ENCODE data around the gene CD27.

The CD27 gene

DNA sequence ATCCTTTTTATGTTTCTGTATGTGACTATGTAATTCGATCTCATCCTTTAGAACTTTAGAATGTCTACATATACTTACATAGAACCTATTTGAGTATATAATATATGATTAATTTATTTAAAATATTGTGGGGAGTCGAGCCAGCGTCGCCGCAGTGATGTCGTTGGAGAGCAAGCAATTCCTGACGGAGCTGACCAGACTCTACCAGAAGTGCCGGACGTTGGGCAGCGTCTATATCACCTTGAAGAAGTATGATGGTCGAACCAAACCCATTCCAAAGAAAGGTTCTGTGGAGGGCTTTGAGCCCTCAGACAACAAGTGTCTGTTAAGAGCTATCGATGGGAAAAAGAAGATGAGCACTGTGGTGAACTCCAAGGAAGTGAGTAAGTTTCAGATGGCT, 6.4 kb upstream of the CD27 start:
- no peak overlapping the region for H3K4me3 ChIP-seq (ENCODE audit: low read depth in 1 of 2, low read length in 2 of 2)
- H3K4me1 ChIP-seq (ENCODE audit: insufficient read depth, low read length) = no peaks in the 10 kb centered on the region
- no peaks in the 10 kb centered on the region for H3K9me3 ChIP-seq (ENCODE audit: low read length)
- H3K27ac ChIP-seq (ENCODE audit: low read depth, low read length) = no peak overlapping the region
- no peaks in the 10 kb centered on the region for H3K27me3 ChIP-seq (ENCODE audit: control insufficient read depth in 1 of 2, insufficient read depth in 2 of 2, low read length in 2 of 2)
- peaks cover 16% of the 10 kb centered on the region for H3K36me3 ChIP-seq (ENCODE audit: insufficient read depth, low read length)
- H3K9ac ChIP-seq (ENCODE audit: low read length) = no peak overlapping the region

DNA sequence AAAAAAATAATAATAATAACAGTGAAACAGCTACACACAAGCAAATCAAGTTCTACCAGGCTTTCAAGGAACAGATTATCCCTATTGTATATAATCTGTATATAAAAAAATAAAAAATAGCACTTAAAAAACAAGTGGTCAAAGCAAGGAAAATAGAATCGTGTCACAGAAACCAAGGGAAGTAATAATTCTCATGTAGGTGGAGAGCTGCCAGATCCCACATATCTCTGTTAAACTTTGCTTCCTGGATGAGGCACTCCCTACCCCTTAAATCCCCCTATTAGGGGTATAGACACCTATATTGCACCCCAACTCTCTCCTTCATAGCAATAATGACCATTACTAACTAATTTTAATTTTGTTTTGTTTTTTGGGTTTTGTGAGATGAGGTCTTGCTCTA, 4.4 kb upstream of the CD27 start:
- H3K4me3 ChIP-seq (ENCODE audit: low read depth in 1 of 2, low read length in 2 of 2) = no peak overlapping the region
- no peak overlapping the region for H3K9ac ChIP-seq (ENCODE audit: low read length)
- peaks cover 26% of the 10 kb centered on the region for H3K36me3 ChIP-seq (ENCODE audit: insufficient read depth, low read length)
- H3K4me1 ChIP-seq (ENCODE audit: insufficient read depth, low read length) = no peaks in the 10 kb centered on the region
- no peak overlapping the region for H3K27ac ChIP-seq (ENCODE audit: low read depth, low read length)
- H3K27me3 ChIP-seq (ENCODE audit: control insufficient read depth in 1 of 2, insufficient read depth in 2 of 2, low read length in 2 of 2) = no peaks in the 10 kb centered on the region
- H3K9me3 ChIP-seq (ENCODE audit: low read length) = no peaks in the 10 kb centered on the region

DNA sequence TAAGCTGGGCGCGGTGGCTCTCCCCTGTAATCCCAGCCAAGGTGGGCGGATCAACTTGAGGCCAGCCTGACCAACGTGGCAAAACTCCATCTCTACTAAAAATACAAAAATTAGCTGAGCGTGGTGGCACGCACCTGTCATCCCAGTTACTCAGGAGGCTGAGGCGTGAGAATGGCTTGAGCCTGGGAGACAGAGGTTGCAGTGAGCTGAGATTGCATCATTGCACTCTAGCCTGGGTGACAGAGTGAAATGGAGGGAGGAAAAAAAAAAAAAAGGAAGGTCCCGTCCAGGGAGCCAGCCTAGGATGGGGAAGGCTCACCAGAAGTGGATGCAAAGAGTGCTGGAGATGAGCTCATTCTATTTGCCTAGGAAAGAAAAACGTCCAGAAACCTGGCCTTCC, 1.9 kb upstream of the CD27 start:
- Histone ChIP-seq H3K4me1 (ENCODE audit: insufficient read depth, low read length) (no peaks in the 10 kb centered on the region), H3K4me3 (ENCODE audit: low read depth in 1 of 2, low read length in 2 of 2) (no peak overlapping the region), H3K36me3 (ENCODE audit: insufficient read depth, low read length) (peaks cover 47% of the 10 kb centered on the region), H3K9me3 (ENCODE audit: low read length) (no peaks in the 10 kb centered on the region), H3K27me3 (ENCODE audit: control insufficient read depth in 1 of 2, insufficient read depth in 2 of 2, low read length in 2 of 2) (no peaks in the 10 kb centered on the region), H3K27ac (ENCODE audit: low read depth, low read length) (no peak overlapping the region), H3K9ac (ENCODE audit: low read length) (no peak overlapping the region)

DNA sequence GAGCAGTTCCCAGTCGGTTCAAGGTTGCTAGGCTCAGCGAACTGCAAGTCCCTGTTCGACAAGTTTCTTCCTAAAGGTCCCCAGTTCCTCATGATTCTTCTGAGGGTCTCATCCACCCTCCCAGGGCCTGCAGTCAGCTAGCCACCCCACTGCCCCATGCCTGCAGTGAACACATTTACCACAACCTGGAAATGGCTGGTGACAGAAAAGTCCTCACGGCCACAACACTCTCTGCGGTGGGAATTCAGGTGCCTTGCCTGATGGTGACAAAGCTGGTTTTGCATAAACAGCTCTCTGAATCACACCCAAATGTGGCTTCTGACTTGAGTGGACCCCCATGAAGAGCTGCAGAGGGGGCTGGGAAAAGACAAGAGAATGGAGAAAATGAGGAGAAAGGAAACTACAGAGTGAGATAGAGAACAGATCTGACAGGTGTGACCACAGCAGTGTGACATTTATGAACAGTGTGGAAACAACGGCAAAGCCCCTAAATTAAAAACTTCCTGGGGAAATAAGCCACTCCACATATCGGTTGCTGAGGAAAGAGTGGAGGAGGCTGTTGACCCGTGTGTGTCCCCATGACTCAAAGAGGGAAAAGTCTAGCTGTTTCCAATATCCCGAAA, 1.3 kb upstream of the CD27 start:
- Histone ChIP-seq H3K4me1 (ENCODE audit: insufficient read depth, low read length) (no peaks in the 10 kb centered on the region), H3K27me3 (ENCODE audit: control insufficient read depth in 1 of 2, insufficient read depth in 2 of 2, low read length in 2 of 2) (no peaks in the 10 kb centered on the region), H3K27ac (ENCODE audit: low read depth, low read length) (no peak overlapping the region), H3K9ac (ENCODE audit: low read length) (no peak overlapping the region), H3K36me3 (ENCODE audit: insufficient read depth, low read length) (peaks cover 49% of the 10 kb centered on the region), H3K9me3 (ENCODE audit: low read length) (no peaks in the 10 kb centered on the region), H3K4me3 (ENCODE audit: low read depth in 1 of 2, low read length in 2 of 2) (no peak overlapping the region)

DNA sequence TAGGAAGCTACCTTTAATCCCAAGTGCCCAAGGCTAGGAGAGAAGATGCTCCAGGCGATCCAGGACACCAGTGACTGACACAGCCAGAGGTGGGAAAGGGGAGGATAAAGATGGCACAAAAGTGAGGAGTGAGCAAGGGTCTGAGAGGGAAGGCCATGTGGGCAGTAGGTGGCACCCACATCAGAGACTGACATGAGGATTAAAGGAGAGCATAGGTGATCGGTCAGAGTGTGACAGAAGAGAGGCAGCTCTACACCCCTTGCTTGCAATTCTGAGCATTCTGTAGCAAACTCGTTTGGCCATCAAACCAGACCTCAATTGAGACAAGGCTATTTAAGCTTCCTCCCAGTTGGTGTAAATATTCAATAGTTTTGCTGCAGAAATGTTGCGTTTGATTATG, 724 bp upstream of the CD27 start:
- H3K27ac ChIP-seq (ENCODE audit: low read depth, low read length) = no peak overlapping the region
- no peak overlapping the region for H3K9ac ChIP-seq (ENCODE audit: low read length)
- no peaks in the 10 kb centered on the region for H3K9me3 ChIP-seq (ENCODE audit: low read length)
- no peaks in the 10 kb centered on the region for H3K4me1 ChIP-seq (ENCODE audit: insufficient read depth, low read length)
- H3K27me3 ChIP-seq (ENCODE audit: control insufficient read depth in 1 of 2, insufficient read depth in 2 of 2, low read length in 2 of 2) = no peaks in the 10 kb centered on the region
- no peak overlapping the region for H3K4me3 ChIP-seq (ENCODE audit: low read depth in 1 of 2, low read length in 2 of 2)
- H3K36me3 ChIP-seq (ENCODE audit: insufficient read depth, low read length) = peaks cover 46% of the 10 kb centered on the region

DNA sequence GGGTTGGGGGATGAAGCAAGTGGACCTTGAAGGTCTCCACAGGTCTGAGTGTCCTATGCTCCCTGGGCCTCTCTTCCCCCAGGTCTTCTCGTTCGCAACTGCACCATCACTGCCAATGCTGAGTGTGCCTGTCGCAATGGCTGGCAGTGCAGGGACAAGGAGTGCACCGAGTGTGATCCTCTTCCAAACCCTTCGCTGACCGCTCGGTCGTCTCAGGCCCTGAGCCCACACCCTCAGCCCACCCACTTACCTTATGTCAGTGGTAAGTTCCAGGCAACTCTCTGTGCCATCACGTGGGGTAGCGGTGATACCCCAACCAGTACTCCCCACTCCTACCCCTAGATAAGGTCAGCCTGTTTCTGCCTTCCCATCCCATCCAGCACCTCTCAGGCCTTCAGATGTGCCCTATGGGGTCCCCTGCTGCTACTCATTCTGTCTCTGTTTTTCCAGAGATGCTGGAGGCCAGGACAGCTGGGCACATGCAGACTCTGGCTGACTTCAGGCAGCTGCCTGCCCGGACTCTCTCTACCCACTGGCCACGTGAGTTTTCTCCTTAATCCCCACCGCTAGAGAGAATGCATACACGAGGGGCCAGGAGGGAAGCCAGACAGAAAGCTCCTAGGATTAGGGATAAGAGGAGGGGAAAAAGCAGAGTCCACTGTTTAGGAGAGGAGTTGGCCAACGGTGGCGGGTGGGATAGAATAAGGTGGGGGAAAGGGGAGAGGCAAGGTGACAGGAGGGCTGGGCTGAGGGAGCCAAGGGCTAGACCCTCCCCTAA, 5.5 kb downstream of the CD27 start:
- Histone ChIP-seq H3K4me3 (ENCODE audit: low read depth in 1 of 2, low read length in 2 of 2) (peak overlapping the region; percentile 55 to 97), H3K27ac (ENCODE audit: low read depth, low read length) (peak overlapping the region; percentile 100), H3K9ac (ENCODE audit: low read length) (peak overlapping the region; percentile 90), H3K36me3 (ENCODE audit: insufficient read depth, low read length) (peaks cover 46% of the 10 kb centered on the region), H3K27me3 (ENCODE audit: control insufficient read depth in 1 of 2, insufficient read depth in 2 of 2, low read length in 2 of 2) (no peaks in the 10 kb centered on the region), H3K4me1 (ENCODE audit: insufficient read depth, low read length) (peaks cover 26% of the 10 kb centered on the region), H3K9me3 (ENCODE audit: low read length) (no peaks in the 10 kb centered on the region)

DNA sequence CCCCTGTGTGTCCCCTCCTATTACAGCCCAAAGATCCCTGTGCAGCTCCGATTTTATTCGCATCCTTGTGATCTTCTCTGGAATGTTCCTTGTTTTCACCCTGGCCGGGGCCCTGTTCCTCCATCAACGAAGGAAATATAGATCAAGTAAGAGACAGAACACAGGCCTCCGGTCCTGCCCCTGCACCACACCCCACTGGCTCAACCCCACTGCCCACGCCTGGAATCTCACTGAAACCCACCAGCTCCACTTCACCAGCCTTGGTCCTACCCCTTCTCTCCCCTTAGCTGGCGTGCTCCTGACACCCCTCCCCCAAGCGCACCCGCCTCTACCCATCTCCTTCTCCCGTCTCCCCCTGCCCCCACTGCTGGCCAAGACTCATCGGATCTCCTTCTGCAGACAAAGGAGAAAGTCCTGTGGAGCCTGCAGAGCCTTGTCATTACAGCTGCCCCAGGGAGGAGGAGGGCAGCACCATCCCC, 6.2 kb downstream of the CD27 start:
- Histone ChIP-seq H3K27ac (ENCODE audit: low read depth, low read length) (peak overlapping the region; percentile 100), H3K4me1 (ENCODE audit: insufficient read depth, low read length) (peaks cover 26% of the 10 kb centered on the region), H3K36me3 (ENCODE audit: insufficient read depth, low read length) (peaks cover 40% of the 10 kb centered on the region), H3K9ac (ENCODE audit: low read length) (peak overlapping the region; percentile 90), H3K4me3 (ENCODE audit: low read depth in 1 of 2, low read length in 2 of 2) (peak overlapping the region; percentile 55 to 97), H3K9me3 (ENCODE audit: low read length) (no peaks in the 10 kb centered on the region), H3K27me3 (ENCODE audit: control insufficient read depth in 1 of 2, insufficient read depth in 2 of 2, low read length in 2 of 2) (no peaks in the 10 kb centered on the region)

DNA sequence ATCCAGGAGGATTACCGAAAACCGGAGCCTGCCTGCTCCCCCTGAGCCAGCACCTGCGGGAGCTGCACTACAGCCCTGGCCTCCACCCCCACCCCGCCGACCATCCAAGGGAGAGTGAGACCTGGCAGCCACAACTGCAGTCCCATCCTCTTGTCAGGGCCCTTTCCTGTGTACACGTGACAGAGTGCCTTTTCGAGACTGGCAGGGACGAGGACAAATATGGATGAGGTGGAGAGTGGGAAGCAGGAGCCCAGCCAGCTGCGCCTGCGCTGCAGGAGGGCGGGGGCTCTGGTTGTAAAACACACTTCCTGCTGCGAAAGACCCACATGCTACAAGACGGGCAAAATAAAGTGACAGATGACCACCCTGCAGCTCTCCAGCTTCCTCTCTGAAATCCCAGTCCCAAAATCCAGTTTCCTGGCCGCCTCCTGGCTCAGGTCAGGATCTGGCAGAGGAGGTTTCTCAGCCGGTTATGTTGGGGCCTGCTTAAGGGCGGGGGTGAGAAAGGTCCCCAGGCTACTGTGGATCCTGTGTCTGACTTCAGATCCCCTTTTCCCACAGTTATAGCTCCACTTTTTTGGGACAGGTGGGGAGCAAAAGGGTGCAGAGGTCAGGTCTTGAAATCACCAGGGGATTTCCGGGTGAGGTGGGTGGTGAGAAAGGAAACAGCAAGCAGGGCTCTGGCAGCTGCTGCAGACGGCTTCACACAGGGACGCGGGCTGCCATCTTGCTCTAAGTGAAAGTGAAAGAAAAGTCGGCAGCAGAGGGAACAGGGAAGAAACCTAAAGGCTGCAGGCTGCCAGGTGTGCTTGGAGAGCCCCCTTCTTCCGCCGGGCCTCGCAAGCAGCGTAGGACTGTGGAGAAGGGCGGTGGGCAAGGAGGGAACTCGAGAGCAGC, 6.8 kb downstream of the CD27 start, which contains the start of gene TAPBPL:
Gene TAPBPL (plus strand): TSS at position 695 of the 897 bp plus-strand sequence. CDS start 207 bp downstream, outside the sequence.
- peaks cover 26% of the 10 kb centered on the region for H3K4me1 ChIP-seq (ENCODE audit: insufficient read depth, low read length)
- peak within 1 kb of the TSS; percentile 55 to 97 for H3K4me3 ChIP-seq (ENCODE audit: low read depth in 1 of 2, low read length in 2 of 2)
- peak within 1 kb of the TSS; percentile 90 for H3K9ac ChIP-seq (ENCODE audit: low read length)
- peaks cover 34% of the 10 kb centered on the region for H3K36me3 ChIP-seq (ENCODE audit: insufficient read depth, low read length)
- no peaks in the 10 kb centered on the region for H3K27me3 ChIP-seq (ENCODE audit: control insufficient read depth in 1 of 2, insufficient read depth in 2 of 2, low read length in 2 of 2)
- no peaks in the 10 kb centered on the region for H3K9me3 ChIP-seq (ENCODE audit: low read length)
- H3K27ac ChIP-seq (ENCODE audit: low read depth, low read length) = peak within 1 kb of the TSS; percentile 100

DNA sequence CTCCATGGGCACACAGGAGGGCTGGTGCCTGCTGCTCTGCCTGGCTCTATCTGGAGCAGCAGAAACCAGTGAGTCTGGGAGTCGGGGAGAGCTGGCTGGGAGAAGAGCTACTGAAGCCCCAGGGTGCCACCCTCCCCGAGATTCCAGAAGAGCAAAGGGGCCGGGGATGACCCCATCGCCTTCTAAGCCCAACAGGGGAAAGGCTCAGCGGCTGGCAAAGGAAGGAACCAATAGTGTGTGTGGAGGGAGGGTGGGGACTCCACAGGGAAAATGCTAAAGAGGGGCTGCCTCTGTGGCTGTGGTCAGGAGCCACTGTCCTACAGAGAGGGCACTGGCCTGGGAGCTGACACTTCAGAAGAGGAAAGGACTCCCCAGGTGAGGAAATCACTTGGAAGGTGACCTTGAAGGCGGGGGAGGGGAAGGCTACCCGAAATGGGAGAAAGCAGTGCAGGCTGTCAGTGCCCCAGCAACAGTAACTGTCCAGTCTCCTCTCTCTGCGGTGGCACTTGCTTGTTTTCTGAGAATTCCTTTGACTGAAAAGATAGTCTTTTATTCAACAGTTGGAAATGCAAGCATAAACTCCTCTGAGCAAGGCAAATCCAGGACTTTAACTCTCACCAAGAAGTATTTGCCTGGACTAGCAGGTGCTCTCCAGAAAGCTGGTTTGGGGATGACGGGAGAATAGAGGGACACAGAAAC, 7.6 kb downstream of the CD27 start:
- no peaks in the 10 kb centered on the region for H3K27me3 ChIP-seq (ENCODE audit: control insufficient read depth in 1 of 2, insufficient read depth in 2 of 2, low read length in 2 of 2)
- no peaks in the 10 kb centered on the region for H3K9me3 ChIP-seq (ENCODE audit: low read length)
- H3K9ac ChIP-seq (ENCODE audit: low read length) = peak overlapping the region; percentile 90
- H3K27ac ChIP-seq (ENCODE audit: low read depth, low read length) = peak overlapping the region; percentile 100
- peaks cover 26% of the 10 kb centered on the region for H3K4me1 ChIP-seq (ENCODE audit: insufficient read depth, low read length)
- H3K4me3 ChIP-seq (ENCODE audit: low read depth in 1 of 2, low read length in 2 of 2) = peak overlapping the region; percentile 55 to 97
- H3K36me3 ChIP-seq (ENCODE audit: insufficient read depth, low read length) = peaks cover 37% of the 10 kb centered on the region

DNA sequence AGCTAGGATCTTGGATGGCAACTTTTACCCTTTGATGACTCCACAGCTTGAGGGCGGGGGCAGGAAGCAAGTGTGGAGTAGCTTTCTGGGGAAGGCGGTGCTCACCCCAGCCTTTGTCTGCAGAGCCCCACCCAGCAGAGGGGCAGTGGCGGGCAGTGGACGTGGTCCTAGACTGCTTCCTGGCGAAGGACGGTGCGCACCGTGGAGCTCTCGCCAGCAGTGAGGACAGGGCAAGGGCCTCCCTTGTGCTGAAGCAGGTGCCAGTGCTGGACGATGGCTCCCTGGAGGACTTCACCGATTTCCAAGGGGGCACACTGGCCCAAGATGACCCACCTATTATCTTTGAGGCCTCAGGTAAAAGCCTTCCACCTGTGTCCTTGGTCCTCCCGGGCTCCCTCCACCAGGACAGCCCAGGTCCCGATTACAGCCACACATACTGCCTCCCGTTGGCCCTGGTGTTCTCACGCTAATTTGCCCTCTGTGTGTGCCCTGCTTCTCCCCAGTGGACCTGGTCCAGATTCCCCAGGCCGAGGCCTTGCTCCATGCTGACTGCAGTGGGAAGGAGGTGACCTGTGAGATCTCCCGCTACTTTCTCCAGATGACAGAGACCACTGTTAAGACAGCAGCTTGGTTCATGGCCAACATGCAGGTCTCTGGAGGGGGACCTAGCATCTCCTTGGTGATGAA, 8.3 kb downstream of the CD27 start:
- Histone ChIP-seq H3K9me3 (ENCODE audit: low read length) (no peaks in the 10 kb centered on the region), H3K4me1 (ENCODE audit: insufficient read depth, low read length) (peaks cover 26% of the 10 kb centered on the region), H3K4me3 (ENCODE audit: low read depth in 1 of 2, low read length in 2 of 2) (peak overlapping the region; percentile 55 to 97), H3K27ac (ENCODE audit: low read depth, low read length) (peak overlapping the region; percentile 100), H3K9ac (ENCODE audit: low read length) (peak overlapping the region; percentile 90), H3K27me3 (ENCODE audit: control insufficient read depth in 1 of 2, insufficient read depth in 2 of 2, low read length in 2 of 2) (no peaks in the 10 kb centered on the region), H3K36me3 (ENCODE audit: insufficient read depth, low read length) (peaks cover 35% of the 10 kb centered on the region)
